H1 (cell line): ENCODE data around the gene CXADR. TPM values are rescaled to one million over a fixed set of nuclear protein-coding genes. Genes with fewer than 3 reads are reported as not detected.

Experiments used
- CTCF ChIA-PET: fragments of 300-600 bp; sonication (Branson Sonifier 250); formaldehyde crosslinking; loops from one replicate; lab custom pipeline; 2021; ENCODE audit not compliant: partially characterized antibody; lab: Charles Lee
- POLR2A ChIA-PET: fragments of 300-600 bp; sonication (Branson Sonifier 250); formaldehyde crosslinking; loops from one replicate; lab custom pipeline; 2021; ENCODE audit warnings: inconsistent platforms; ENCODE audit not compliant: partially characterized antibody; lab: Charles Lee
- DNase-seq, 2 experiments: peaks; one replicate each; pipeline versions ENCODE4 v3.0.0 to v3.0.0-alpha.2; 2010 to 2022; ENCODE audit warnings: low spot score in 2 of 2, low read depth in 1 of 2, mixed read lengths in 1 of 2
- FAIRE-seq: peaks from 2 replicates; lab custom pipeline; 2011; peaks lifted over from hg19 to GRCh38; lab: Jason Lieb, UNC
- H2AFZ ChIP-seq: 2 replicates; pipeline ENCODE4 v1.8.1; 2012; ENCODE audit warnings: low read length, inconsistent platforms
- H2AK5ac ChIP-seq: 2 replicates; pipeline ENCODE4 v1.6.1; 2013; ENCODE audit warnings: low read depth, low read length
- H2BK120ac ChIP-seq: replicated peaks from 2 replicates; pipeline ENCODE3; 2013; ENCODE audit warnings: low read depth, low read length, inconsistent platforms
- H2BK12ac ChIP-seq: 2 replicates; pipeline ENCODE4 v1.6.1; 2013; ENCODE audit warnings: low read depth, low read length
- H2BK15ac ChIP-seq: 2 replicates; pipeline ENCODE4 v1.6.1; 2013; ENCODE audit warnings: low read length
- H2BK20ac ChIP-seq: 2 replicates; pipeline ENCODE4 v1.6.1; 2013; ENCODE audit warnings: low read length
- H2BK5ac ChIP-seq: 2 replicates; pipeline ENCODE4 v1.6.1; 2013; ENCODE audit warnings: low read depth, low read length
- H3K14ac ChIP-seq: 2 replicates; pipeline ENCODE4 v1.6.1; 2013; ENCODE audit warnings: inconsistent platforms; ENCODE audit not compliant: insufficient read length
- H3K18ac ChIP-seq: 2 replicates; pipeline ENCODE4 v1.6.1; 2013; ENCODE audit warnings: low read length; ENCODE audit errors: extremely low read depth
- H3K23ac ChIP-seq: 2 replicates; pipeline ENCODE4 v1.6.1; 2013; ENCODE audit warnings: inconsistent platforms; ENCODE audit not compliant: insufficient read length
- H3K23me2 ChIP-seq: 2 replicates; pipeline ENCODE4 v1.6.1; 2013; ENCODE audit warnings: low read depth, low read length
- H3K27ac ChIP-seq: 2 replicates; pipeline ENCODE4 v1.6.1; 2011; ENCODE audit warnings: low read depth, low read length, inconsistent platforms
- H3K27me3 ChIP-seq, 4 experiments: replicated peaks in 1 of 4; 1 replicate in 1 of 4; 2 replicates in 3 of 4; pipeline versions ENCODE4 v1.6.1 to v1.8.1; 2011 to 2013; ENCODE audit warnings: low read length in 3 of 4, mild to moderate bottlenecking in 3 of 4, inconsistent platforms in 2 of 4, mixed read lengths in 2 of 4, moderate library complexity in 1 of 4; ENCODE audit not compliant: control insufficient read depth in 3 of 4, insufficient read depth in 3 of 4; ENCODE audit errors: extremely low read depth in 1 of 4
- H3K36me3 ChIP-seq, 4 experiments: 2 replicates each; pipeline versions ENCODE4 v1.6.1 to v1.8.1; 2011 to 2013; ENCODE audit warnings: mild to moderate bottlenecking in 4 of 4, low read length in 3 of 4, moderate library complexity in 2 of 4, control low read depth in 1 of 4, inconsistent platforms in 1 of 4; ENCODE audit not compliant: insufficient read depth in 4 of 4, control insufficient read depth in 2 of 4
- H3K4ac ChIP-seq: replicated peaks from 2 replicates; pipeline ENCODE3; 2013; ENCODE audit warnings: low read length, low read depth, mixed read lengths, inconsistent platforms; ENCODE audit not compliant: insufficient read length
- H3K4me1 ChIP-seq, 4 experiments: replicated peaks in 1 of 4; 1 replicate in 1 of 4; 2 replicates in 3 of 4; pipeline versions ENCODE4 v1.6.1 to v1.8.1; 2011 to 2013; ENCODE audit warnings: low read length in 3 of 4, inconsistent platforms in 2 of 4, mixed read lengths in 1 of 4; ENCODE audit not compliant: insufficient read depth in 4 of 4, control insufficient read depth in 3 of 4
- H3K4me2 ChIP-seq, 2 experiments: 2 replicates each; pipeline versions ENCODE4 v1.6.1 to v1.8.1; 2011 to 2013; ENCODE audit warnings: low read depth in 2 of 2, low read length in 2 of 2, control low read depth in 1 of 2, inconsistent platforms in 1 of 2, mild to moderate bottlenecking in 1 of 2; ENCODE audit not compliant: insufficient read depth in 1 of 2
- H3K4me3 ChIP-seq, 4 experiments: fragments of 200-600, 300-600 bp in 1 of 4; sonication (generic), shearing (Covaris generic), sonication (Bioruptor Twin) in 1 of 4; 2 replicates each; pipeline versions ENCODE4 v1.5.1 to v1.8.1; 2011 to 2016; ENCODE audit warnings: low read length in 4 of 4, low read depth in 3 of 4, control low read depth in 2 of 4, inconsistent platforms in 2 of 4, mild to moderate bottlenecking in 2 of 4, mixed read lengths in 1 of 4, moderate library complexity in 1 of 4; ENCODE audit not compliant: insufficient read depth in 2 of 4; ENCODE audit errors: extremely low read depth in 1 of 4
- H3K56ac ChIP-seq: replicated peaks from 2 replicates; pipeline ENCODE3; 2013; ENCODE audit warnings: low read depth, mild to moderate bottlenecking, mixed read lengths, low read length, inconsistent platforms; ENCODE audit not compliant: insufficient read length
- H3K79me1 ChIP-seq: 2 replicates; pipeline ENCODE4 v1.6.1; 2013; ENCODE audit warnings: low read depth, low read length, control low read depth
- H3K79me2 ChIP-seq, 2 experiments: 2 replicates each; pipeline versions ENCODE4 v1.6.1 to v1.8.1; 2012 to 2013; ENCODE audit warnings: low read length in 2 of 2, mild to moderate bottlenecking in 2 of 2, inconsistent platforms in 1 of 2; ENCODE audit not compliant: insufficient read depth in 2 of 2, control insufficient read depth in 1 of 2
- H3K9ac ChIP-seq, 4 experiments: replicated peaks in 1 of 4; 1 replicate in 1 of 4; 2 replicates in 3 of 4; pipeline versions ENCODE4 v1.6.1 to v1.8.1; 2011 to 2013; ENCODE audit warnings: low read depth in 3 of 4, low read length in 3 of 4, control low read depth in 2 of 4, mild to moderate bottlenecking in 2 of 4, moderate library complexity in 2 of 4, inconsistent platforms in 1 of 4; ENCODE audit errors: extremely low read depth in 1 of 4
- H3K9me3 ChIP-seq, 2 experiments: 2 replicates each; pipeline versions ENCODE4 v1.6.1 to v1.8.1; 2012 to 2013; ENCODE audit warnings: mild to moderate bottlenecking in 2 of 2, moderate library complexity in 2 of 2, control low read depth in 1 of 2, inconsistent platforms in 1 of 2, low read depth in 1 of 2, low read length in 1 of 2, mixed read lengths in 1 of 2; ENCODE audit not compliant: insufficient read depth in 2 of 2
- H4K20me1 ChIP-seq, 2 experiments: replicated peaks in 1 of 2; 2 replicates each; pipeline versions ENCODE3 to v1.8.1; 2011 to 2013; ENCODE audit warnings: inconsistent platforms in 2 of 2, low read length in 2 of 2, mild to moderate bottlenecking in 1 of 2; ENCODE audit not compliant: insufficient read depth in 2 of 2, control insufficient read depth in 1 of 2
- H4K5ac ChIP-seq: 2 replicates; pipeline ENCODE4 v1.6.1; 2013; ENCODE audit warnings: low read length, low read depth, mixed read lengths, inconsistent platforms; ENCODE audit not compliant: insufficient read length
- H4K8ac ChIP-seq: 2 replicates; pipeline ENCODE4 v1.8.0; 2013; ENCODE audit warnings: mild to moderate bottlenecking, moderate library complexity, low read length, inconsistent platforms; ENCODE audit not compliant: insufficient read depth; ENCODE audit errors: extremely low read depth
- H4K91ac ChIP-seq: replicated peaks from 2 replicates; pipeline ENCODE3; 2013; ENCODE audit warnings: low read length, mixed read lengths, inconsistent platforms; ENCODE audit not compliant: insufficient read length
- ATF3 ChIP-seq: IDR thresholded peaks from 2 replicates; pipeline ENCODE4 v1.6.1; 2011; ENCODE audit warnings: low read depth, mild to moderate bottlenecking, low read length; ENCODE audit not compliant: insufficient read depth
- BACH1 ChIP-seq: IDR thresholded peaks from 2 replicates; pipeline ENCODE4 v1.6.1; 2012; ENCODE audit warnings: low read length, improper control_type of control experiment
- CBX8 ChIP-seq: fragments of 300-800, 300-1000 bp; sonication (generic); IDR thresholded peaks from 2 replicates; pipeline ENCODE4 v1.7.1; 2016; ENCODE audit warnings: low read depth, low read length, borderline replicate concordance
- CTBP2 ChIP-seq: IDR thresholded peaks from 2 replicates; pipeline ENCODE4 v1.7.0; 2011; ENCODE audit warnings: borderline replicate concordance, mild to moderate bottlenecking, moderate library complexity, mixed read lengths, low read length; ENCODE audit not compliant: insufficient read depth, insufficient read length
- E2F6 ChIP-seq: IDR thresholded peaks from 2 replicates; pipeline ENCODE4 v1.6.1; 2012; ENCODE audit warnings: inconsistent platforms
- EGR1 ChIP-seq: IDR thresholded peaks from 2 replicates; pipeline ENCODE4 v1.6.1; 2011; ENCODE audit warnings: low read depth, low read length, borderline replicate concordance
- EP300 ChIP-seq, 2 experiments: IDR thresholded peaks; 1 replicate in 1 of 2; 2 replicates in 1 of 2; pipeline ENCODE4 v1.6.1; 2011 to 2012; ENCODE audit warnings: low read depth in 2 of 2, low read length in 2 of 2, mild to moderate bottlenecking in 2 of 2, borderline replicate concordance in 1 of 2, inconsistent platforms in 1 of 2, moderate library complexity in 1 of 2
- KDM4A ChIP-seq: IDR thresholded peaks from one replicate; pipeline ENCODE4 v1.7.1; 2012; ENCODE audit warnings: low read depth, mild to moderate bottlenecking, moderate library complexity, low read length, inconsistent platforms; ENCODE audit not compliant: severe bottlenecking
- RAD21 ChIP-seq, 2 experiments: IDR thresholded peaks in 1 of 2; conservative IDR thresholded peaks in 1 of 2; 2 replicates each; pipeline ENCODE4 v1.6.1; 2011; ENCODE audit warnings: low read depth in 2 of 2, low read length in 2 of 2, improper control_type of control experiment in 1 of 2, inconsistent platforms in 1 of 2, mild to moderate bottlenecking in 1 of 2, moderate library complexity in 1 of 2
- RXRA ChIP-seq: IDR thresholded peaks from 2 replicates; pipeline ENCODE4 v1.6.1; 2011; ENCODE audit warnings: low read depth, mild to moderate bottlenecking, low read length, moderate library complexity; ENCODE audit not compliant: insufficient read depth
- SP1 ChIP-seq: IDR thresholded peaks from 2 replicates; pipeline ENCODE4 v1.6.1; 2011; ENCODE audit warnings: low read depth, low read length
- SP4 ChIP-seq: IDR thresholded peaks from 2 replicates; pipeline ENCODE4 v1.6.1; 2012; ENCODE audit warnings: low read length, inconsistent platforms
- WGBS, 2 experiments: shearing (Covaris generic) in 1 of 2; methylation state at CpG; one replicate each; pipeline versions ENCODE4 v1.1.6 to v1.1.7; 2013 to 2015; ENCODE audit warnings: low lambda C conversion rate in 2 of 2, mixed read lengths in 2 of 2, inconsistent platforms in 1 of 2, low coverage in 1 of 2, missing lambda C conversion rate in 1 of 2; ENCODE audit not compliant: insufficient replicate concordance in 2 of 2, insufficient coverage in 1 of 2, insufficient read length in 1 of 2; ENCODE audit errors: extremely low coverage in 1 of 2, missing lambda C conversion rate in 1 of 2; 5-methylcytosine and 5-hydroxymethylcytosine counted together
- polyA plus RNA-seq, 7 experiments: library from polyadenylated mRNA; depleted of rRNA in 3 of 7; stranded (reverse) in 5 of 7; unstranded in 2 of 7; fragments of >200 nt in 5 of 7; fragments of 200-250 nt in 2 of 7; gene quantifications; 1 replicate in 5 of 7; 2 replicates in 1 of 7; 4 replicates in 1 of 7; pipeline versions ENCODE4 v1.2.1 to v1.2.3, GENCODE V29; 2011 to 2013; ENCODE audit warnings: missing spikeins in 2 of 7, mixed read lengths in 2 of 7
- total RNA-seq: library from RNA; stranded (reverse); fragmentation: NEBNext Ultra II Directional; extraction: Animal tissue kit (Norgen Biotek cat#: 25700); gene quantifications from 2 replicates; pipeline ENCODE4 v1.2.1, GENCODE V29; 2021

Gene CXADR
- total and polyA plus RNA-seq, 2 of the 8 experiments (the other 6 are each of a cell fraction or from before 2014, with no cell fraction given) = 45.6 to 145 TPM

- Histone ChIP-seq H4K8ac (no peak overlapping the region), H3K14ac (no peak overlapping the region), H2BK20ac (no peak overlapping the region), H3K27ac (no peak overlapping the region), H3K79me2 (peaks cover 61 to 98% of the 10 kb centered on the region in 2 experiments), H2BK15ac (no peak overlapping the region), H3K4ac (no peak overlapping the region), H2AFZ (no peak overlapping the region), H4K91ac (no peak overlapping the region), H3K23ac (no peak overlapping the region), H3K27me3 (no peaks in the 10 kb centered on the region), H3K9ac (no peak overlapping the region), H3K23me2 (no peaks in the 10 kb centered on the region; the same call in 1 of the 2 replicates), H2BK120ac (no peak overlapping the region), H4K5ac (no peak overlapping the region), H2BK12ac (no peak overlapping the region), H3K79me1 (peaks cover 2% of the 10 kb centered on the region; the same call in 1 of the 2 replicates), H3K18ac (no peak overlapping the region), H3K56ac (no peak overlapping the region), H3K36me3 (no peaks in the 10 kb centered on the region; a peak in 2 of 8 replicates), H4K20me1 (peaks cover 27 to 32% of the 10 kb centered on the region in 2 experiments), H3K4me1 (peaks cover 0 to 3% (median 1%) of the 10 kb centered on the region in 4 experiments; a peak in 1 of 7 replicates), H2AK5ac (no peak overlapping the region), H3K4me3 (no peak overlapping the region), H2BK5ac (no peak overlapping the region), H3K4me2 (no peak overlapping the region), H3K9me3 (no peaks in the 10 kb centered on the region)
- ChIA-PET POLR2A (interaction anchor here (0.9 to 1.9 kb wide), 4 partner anchors 14 to 25 kb away, joined by 3 to 7 read pairs (median 6); no protein-coding TSS in a partner anchor), CTCF (interaction anchor here (0.8 to 1.4 kb wide), 2 partner anchors 16 to 47 kb away, joined by 3 read pairs; no protein-coding TSS in a partner anchor)
- whole genome bisulfite sequencing, 2 experiments = 92% methylated on average over 2 of the region's 2 CpGs; no CpG with 5 or more reads in 1 of the 2 experiments
- DNase-seq = no peak
- no peak for FAIRE-seq
- no peak for TF ChIP-seq EP300 (IDR thresholded peaks at IDR 0.05; ENCODE audit: borderline replicate concordance in 1 of 2, low read depth in 2 of 2, low read length in 2 of 2)
- no peak for TF ChIP-seq EGR1
- TF ChIP-seq KDM4A = no peak
- TF ChIP-seq CBX8 = no peak
- TF ChIP-seq SP4 = no peak
- TF ChIP-seq CTBP2 = no peak
- TF ChIP-seq E2F6 = no peak
- no peak for TF ChIP-seq RAD21 (IDR thresholded peaks at IDR 0.05 in 1 of 2, conservative IDR thresholded peaks at IDR 0.05 in 1 of 2; ENCODE audit: low read depth in 2 of 2, low read length in 2 of 2)
- no peak for TF ChIP-seq RXRA
- TF ChIP-seq BACH1 = no peak
- no peak for TF ChIP-seq ATF3
- TF ChIP-seq SP1 = no peak
Observed at GRCh38 chr21:17538576-17538975, 25.7 kb downstream of the CXADR start.
